Fibroblast of skin of left biceps (primary cell): ENCODE results near the gene STRADA.
"Not testable (repeated sequence)": the region's sequence is repeated elsewhere in the genome, so short reads cannot be mapped to it uniquely, and the experiment has no call there.

Source experiments
- DNase-seq, 2 experiments: peaks; one replicate each; pipeline ENCODE4 v3.0.0-alpha.2; 2013; ENCODE audit warnings: low read depth in 2 of 2

Gene STRADA

DNA sequence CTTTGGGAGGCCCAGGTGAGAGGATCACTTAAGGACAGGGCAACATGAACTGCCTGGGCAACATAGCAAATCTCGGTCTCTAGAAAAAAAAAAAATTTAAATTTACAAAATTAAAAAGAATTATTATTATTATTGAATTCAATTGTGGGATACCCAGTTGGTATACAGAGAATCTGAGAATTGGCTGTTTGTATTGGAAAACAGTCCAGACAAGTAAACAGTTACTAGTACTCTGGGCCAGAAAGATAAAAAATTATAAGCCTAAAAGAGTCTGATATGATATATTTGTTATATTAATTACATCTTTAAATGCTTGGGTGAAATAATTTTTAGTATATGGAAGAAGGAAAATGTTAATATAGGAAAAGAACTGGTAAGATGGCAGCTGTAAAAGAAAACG, 16.8 kb upstream of the STRADA start:
- no peak for DNase-seq

DNA sequence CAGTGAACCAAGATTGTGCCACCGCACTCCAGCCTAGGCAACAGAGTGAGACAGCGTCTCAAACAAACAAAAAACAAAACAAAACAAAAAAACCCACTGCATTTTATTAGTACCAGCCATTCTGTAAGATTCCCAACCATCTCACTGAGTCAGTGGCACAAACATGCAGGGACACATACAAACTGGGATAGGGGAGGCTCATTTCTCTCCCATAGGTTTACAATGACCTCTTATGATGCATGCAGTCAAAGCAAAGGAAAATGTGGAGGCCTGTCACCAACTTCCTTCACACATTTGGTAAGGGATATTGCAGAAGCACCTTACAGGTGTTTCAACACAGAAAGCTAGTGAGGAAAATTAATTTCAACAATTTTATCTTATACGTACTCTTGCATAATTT, 12.4 kb upstream of the STRADA start:
- no peak for DNase-seq

DNA sequence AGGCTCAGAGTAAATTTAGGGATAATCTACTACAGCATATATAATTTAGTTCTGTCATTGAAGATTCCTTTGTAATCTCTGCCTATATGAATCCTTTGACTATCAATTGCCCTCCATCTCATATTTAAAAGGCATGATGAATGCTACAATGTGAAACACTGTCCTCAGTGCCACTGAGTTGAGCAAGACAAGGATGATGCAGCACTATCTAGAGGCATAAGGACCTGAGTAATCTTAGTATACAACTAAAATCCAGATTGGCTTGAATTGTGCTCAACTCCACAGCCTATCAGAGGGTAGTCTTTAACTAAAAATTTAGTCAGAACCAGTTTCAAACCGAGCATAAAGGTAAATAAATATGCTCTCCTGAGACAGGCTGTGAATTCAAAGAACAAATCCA, 11.6 kb upstream of the STRADA start:
- DNase-seq, result no peak

DNA sequence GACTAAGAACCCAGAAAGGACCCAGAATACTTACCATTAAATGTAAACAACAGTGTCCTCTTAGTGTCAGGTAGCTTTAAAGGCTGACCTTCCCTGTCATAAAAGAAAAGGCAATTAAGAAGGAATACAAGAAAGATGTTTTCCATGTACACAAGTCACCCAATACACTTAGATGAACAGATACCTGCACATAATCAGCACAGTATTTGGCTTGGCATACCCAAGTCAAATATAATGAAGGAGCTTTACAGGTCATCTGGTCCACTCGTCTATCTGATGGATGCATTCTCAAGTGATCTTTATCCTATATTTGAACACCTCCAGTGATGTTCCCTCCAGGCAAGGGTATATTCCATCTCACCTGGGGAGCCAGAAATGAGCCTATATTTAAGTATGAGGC, 11.1 kb upstream of the STRADA start:
- DNase-seq, result no peak

DNA sequence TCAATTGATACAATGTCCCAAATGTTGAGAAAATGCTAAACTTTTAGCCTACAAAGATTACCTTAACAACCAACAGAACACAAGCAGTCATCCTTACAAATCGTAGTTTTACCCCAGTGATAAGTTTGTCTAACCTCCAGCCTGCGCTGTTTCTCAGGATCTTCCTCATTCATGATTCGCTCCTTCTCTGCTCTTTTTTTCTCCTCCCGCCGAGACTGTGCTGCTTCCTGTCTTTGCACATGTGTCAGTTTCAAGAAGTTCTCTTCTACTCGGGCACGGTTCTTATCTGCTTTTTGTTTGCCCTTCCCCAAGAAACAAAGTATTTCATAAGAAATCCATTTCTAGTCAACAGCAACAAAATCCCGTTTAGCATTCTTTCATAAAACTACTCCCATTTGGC, 10.2 kb upstream of the STRADA start:
- no peak for DNase-seq

DNA sequence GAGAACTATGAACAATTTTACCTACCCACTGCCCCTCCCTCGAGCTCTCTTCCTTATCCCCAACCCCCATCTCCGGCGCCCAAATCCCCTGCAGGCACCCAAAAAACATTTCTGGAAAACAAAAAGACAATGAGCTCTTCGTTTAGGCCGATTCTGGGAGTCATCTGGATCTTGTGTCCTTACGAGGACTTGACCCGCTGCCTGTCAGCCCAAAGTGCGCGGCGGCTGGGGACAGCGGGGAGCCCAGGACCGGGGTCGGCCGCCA, 524 bp downstream of the STRADA start:
- DNase-seq, result no peak

DNA sequence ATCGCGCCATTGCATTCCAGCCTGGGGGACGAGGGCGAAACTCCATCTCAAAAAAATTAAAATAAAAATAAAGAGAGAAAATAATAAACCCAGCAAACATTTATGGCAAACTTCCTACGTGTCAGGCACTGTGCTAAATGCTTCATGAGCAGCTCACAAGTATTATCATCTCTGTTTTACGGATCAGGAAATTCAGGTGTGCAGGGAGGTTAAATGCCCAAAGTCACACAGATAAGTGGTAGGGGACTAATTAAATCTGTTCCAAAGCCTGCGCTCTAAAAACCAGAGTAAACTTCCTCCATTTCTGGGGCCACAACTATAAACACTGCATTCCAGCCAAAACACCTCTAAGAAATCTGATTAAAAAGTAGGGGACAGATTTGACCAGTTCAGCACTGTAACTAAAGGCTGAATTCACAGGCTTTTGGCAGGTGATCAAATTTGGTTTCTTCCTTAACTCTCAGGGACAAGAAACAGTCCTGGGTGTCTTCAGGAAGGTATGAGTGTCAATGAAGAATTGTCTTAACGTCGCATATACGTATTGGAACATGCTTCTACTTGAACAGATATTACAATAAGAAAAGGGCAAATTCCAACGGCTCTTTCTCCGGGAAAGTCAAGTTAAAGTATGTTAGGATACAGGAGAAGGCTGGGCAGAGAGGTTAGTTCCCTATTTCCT, 996 bp downstream of the STRADA start:
- DNase-seq, result no peak

DNA sequence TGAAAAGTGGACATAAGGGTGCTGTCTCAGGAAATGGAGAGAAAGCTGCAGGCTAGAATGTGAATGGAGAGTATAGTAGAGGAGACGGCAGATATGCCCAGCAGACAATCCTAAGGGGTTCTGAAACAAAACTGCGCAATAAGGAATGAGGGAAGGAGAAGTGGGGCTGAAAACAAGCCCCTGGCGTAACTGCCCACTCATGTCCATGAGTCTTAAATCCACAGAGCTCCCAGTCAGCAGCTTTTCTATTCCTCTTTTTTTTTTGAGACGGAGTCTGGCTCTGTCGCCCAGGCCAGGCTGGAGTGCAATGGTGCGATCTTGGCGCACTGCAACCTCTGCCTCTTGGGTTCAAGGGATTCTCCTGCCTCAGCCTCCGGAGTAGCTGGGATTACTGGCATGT, 5.9 kb downstream of the STRADA start:
- no peak for DNase-seq

DNA sequence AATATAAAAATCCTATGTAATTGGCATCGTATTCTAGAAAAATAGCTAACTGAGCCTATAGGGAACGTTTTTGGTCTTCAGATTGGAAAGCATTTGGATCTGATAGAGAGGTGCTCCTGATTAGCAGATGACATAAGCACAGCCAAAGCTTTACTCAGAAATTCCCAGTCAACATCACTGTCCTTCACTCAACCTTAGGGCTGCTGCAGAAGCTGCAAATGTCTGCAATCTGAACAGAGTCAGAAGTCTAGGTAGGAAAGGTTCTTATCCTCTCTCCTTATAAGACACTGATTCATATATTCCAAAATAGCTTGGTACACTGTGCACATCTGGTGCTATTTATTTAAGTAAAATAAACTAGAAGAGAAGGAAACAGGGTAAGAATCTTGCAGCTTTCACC, 19.2 kb downstream of the STRADA start:
- DNase-seq, result no peak

DNA sequence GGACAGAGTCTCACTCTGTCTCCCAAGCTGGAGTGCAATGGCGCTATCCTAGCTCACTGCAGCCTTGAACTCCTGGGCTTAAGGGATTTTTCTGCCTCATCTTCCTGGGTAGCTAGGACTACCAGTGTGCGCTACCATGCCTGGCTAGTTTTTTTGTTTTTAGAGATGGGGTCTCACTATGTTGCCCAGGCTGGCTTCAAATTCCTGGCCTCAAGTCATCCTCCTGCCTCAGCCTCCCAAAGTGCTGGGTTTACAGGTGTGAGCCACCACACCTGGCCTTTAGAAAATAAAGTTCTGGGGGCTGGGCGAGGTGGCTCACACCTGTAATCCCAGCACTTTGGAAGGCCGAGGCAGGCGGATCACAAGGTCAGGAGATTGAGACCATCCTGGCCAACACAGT, 21.4 kb downstream of the STRADA start:
- DNase-seq, result not testable (repeated sequence)

DNA sequence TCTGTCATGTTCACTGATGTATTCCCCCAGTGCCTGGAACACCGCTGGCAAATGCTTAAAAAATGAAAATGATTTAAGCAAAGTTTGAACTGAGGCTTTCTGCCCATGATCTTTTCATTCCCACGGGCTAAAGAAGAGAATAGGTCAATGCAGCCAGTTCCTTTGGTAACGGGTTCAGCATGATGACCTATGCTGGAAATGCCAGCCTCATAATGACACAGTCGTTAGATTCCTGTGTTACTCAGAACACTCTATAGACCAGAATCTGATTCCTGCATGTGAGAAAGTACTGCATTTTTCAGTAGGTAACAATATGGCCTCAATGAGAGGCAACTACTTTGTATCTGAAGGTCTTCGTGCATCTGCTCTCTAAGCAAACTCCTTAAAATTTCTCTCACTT, 22.6 kb downstream of the STRADA start:
- no peak for DNase-seq

DNA sequence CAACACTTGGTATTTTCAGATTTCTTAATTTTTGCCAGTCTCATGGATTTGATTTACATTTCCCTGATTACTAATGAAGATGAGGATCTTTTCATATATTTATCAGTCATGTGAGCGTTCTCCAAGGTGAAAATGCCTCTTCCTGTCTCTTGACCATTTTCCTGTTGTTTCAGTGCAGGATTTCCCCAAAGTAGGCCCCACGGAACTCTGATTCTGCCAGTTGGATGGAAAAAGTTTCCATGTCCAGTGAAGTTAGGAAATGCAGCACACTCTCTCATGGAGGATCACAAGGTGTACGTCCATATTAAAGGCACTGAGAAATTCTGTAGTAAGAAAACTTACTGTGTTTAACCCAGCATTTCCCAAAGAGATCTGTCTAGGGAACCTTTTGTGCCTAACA, 25.2 kb downstream of the STRADA start:
- DNase-seq, result no peak

DNA sequence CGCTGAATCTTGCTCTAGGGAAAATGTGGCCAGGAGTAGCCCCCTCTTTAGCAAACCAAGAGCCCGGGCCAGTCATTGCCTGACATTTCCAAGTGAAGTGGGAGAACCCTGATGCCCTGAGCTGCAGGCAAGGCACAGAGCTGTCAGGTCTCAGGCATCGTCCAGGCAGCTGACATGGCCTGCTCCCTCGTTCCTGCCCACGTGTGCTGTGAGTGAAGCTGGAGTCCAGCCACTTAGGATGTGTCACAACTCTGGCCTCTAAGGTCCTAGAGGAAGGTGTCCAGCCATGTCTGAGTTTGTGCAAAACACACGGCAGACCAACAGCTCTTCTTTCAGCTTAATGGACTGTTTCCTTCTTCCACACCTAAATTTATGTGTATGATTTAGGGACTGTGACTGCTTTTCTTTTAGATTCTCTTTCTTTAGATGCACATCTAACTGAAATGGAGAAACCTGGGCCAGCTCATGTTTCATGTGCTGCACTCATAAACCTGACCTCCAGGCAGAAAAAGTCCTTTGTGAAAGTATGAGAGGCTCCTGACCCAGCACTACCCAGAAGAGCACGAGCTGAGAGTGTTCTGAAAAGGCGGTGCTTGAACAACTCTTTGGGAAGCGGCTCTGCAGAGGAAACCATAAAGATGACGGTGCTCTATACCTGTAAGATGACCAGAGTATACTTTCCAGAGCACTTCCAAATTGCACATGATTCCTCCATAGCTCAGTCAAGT, 26.9 kb downstream of the STRADA start:
- no peak for DNase-seq

DNA sequence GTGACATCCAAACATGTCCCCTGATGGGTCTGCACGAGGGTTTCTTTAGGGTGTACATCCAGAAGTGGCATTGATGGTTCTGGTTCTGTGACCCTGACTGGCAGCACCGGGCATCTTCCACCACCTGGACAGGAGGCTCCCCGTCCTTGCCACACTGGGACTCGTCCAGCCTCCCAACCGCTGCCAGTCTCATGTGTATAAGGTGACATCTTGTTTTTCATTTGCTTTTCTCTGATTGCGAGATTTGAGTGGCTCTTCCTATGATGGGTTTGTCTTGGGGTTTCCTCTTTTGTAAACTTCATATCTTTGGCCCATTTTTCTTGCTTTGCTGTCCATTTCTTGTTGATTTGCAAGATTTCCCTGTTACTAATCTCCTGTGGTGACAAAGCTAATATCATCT, 32.5 kb downstream of the STRADA start:
- DNase-seq, result no peak

DNA sequence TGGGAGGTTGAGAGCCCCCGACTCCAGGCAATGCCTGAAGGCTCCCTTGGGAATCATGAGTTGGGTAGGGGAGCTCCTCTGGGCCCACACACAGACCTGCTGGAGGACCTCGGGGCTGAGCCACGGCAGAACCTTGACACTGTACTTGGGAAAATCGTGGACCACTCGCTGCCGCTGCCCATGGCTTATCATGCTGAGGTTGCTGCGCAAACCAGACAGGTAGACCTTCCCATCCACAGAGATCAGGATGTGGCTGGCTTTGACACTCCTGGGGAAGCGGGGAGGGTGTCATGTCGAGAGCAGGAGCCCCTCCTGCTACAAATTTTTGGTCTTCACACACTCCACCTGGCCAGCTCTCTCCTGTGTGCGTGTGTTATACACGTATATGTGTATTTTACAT, 34.4 kb downstream of the STRADA start:
- no peak for DNase-seq

DNA sequence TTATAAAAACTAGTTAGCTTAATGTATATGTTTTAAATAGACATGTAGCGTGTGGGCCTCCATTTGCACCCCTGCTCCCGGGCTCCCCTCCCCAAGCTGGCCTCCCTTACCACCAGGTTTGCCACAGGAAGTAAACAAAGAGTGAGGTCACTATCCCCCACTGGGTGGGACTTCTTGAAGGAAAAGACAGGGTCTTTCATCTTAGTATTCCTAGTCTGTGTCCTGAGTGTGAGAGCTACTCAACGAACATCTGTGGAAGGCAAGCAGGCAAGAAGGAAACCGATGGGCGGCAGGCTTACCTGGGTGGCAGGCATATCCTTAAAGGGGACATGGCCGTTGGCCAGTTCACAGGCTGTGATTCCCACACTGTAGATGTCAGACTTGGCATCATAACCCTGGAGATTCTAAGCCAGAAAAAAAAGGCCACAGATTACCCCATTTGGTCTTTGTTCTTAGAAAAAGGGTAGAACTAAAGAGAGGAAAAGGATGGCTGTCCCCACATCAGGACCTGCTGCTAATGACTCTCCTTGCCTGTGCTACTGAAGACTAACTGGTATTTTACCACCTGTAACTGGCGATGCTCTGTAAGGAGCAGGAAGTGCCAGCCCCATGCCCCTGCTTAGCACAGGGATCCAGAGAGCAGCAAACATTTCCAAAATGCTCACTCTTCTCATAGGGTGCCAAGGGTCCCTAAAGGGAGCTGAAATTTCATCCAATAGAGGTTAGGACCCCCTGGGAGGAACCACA, 35.1 kb downstream of the STRADA start:
- no peak for DNase-seq

DNA sequence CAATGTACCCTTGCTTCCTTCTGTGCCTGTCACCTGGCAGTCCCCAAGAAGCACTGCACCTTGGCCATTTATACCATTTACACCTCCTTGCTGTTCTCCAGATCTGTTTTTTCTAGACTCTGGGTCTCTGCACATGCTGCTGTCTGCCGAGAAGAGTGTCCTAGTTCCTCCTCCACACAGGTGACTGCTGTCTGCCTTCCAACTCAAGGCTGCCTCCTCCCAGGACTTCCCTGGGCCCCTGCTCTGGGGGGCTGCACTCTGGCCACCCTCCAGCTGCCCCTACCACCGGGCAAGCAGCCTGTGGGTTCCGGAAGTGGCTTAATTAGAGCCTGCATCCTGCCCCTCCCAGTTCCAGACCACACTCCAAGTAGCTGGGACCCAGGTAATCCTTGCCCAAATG, 35.9 kb downstream of the STRADA start:
- no peak for DNase-seq

DNA sequence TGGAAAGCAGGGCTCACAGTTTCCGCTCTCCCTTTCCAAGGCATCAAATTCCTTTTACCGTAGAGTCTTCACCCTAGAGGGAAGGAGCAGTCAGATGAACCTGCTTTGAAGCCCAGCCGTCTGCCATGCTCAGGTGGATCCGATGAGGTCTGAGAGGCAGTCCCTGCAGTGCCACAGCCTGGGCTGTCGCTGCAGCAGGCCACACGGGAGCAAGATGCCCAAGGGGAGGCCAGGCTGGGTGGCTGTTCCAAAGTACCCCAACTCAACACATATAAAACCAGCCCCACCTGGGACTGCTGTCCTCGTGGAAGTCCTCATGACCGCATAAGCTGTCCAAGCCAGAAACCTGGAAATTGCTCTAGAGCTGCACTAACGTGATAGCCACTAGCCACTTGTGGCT, 36.8 kb downstream of the STRADA start:
- DNase-seq, result no peak

DNA sequence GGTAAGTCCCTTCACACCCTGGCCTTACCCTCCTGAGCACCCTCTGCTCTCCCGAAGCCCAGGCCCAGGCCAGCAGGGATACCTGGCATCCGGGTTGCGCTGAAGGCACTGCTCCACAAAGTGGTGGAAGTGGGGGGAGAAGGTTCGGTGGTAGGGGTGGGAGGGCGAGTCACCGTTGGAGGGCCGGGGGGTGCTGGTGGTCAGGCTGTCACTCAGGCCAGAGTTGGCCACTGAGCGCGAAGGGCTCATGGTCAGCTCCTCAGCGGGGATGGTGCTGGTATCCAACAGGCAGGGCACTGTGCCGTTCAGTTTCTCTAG, 37.4 kb downstream of the STRADA start:
- no peak for DNase-seq

DNA sequence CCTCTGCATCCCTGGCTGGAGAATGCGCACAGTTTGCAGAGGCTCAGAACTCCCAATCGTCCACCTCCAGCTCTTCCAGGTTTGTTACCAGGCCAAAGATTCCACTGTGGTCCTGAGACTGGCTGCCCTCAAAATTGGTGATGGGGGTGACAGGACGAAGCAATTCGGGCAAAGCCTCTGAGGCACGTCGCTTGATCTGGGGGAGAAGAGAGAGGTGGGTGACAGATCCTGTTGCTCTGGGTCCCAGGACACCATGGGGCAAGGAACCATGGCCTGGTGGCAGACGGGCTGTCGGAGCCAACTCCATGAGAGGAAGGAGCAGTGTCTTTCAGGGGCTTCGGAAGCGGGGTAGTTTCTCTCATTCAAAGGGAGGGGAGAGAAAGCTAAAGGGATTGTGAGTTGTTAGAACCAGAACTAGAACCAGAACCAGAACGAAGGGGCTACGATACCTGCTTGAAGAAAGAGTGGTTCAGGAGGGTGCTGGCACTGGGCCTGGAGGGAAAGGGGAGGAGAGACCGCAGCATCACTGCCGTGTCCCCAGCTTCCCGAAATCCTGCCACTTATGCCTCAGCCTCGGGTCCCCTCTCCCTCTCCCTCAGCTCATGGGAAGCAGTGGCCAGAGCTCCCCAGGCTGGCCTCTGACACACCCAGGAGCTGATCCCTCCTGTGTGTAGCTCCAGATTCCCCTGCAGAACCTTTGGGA, 37.9 kb downstream of the STRADA start:
- DNase-seq, result no peak

DNA sequence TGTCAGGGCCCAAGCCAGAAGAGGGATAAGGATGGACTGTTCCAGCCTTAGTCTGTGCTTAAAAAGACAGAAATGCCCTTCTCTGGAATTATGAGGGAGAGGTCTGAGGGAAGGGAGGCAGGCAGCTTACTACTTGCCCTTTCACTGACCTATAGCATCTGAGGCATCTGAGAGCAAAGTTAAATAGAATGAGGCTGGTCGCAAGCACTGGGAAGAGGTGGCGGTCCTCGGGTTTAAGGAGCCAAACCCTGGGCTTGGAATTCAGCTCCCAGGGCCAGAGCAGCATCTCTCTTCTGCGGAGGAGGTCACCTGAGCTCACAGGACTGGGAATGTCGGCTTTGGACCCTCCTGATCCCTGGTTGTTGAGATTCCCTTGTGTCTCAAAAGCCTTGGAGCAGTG, 38.6 kb downstream of the STRADA start:
- no peak for DNase-seq

DNA sequence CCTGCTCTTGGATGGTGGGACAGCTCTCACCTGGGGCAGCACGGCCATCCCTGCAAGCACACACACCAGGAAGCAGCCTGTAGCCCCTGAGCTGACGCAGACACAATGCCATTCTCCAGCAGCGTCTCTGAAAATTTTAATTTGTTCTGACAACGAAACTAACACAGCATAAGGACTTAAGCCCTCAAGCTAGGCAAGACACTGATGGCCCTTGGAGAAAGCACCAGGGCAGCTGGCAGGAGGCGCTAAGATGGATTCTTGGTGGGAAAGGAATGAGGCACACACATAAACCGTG, 38.9 kb downstream of the STRADA start:
- DNase-seq, result no peak
